ENCODE results near the gene SELL. TPM values are rescaled to one million over a fixed set of nuclear protein-coding genes. Genes with fewer than 3 reads are reported as not detected.
"Not testable (repeated sequence)": the region's sequence is repeated elsewhere in the genome, so short reads cannot be mapped to it uniquely, and the experiment has no call there.

The SELL gene
- total and polyA plus RNA-seq, 10 of the 15 experiments (the other 5 are each of a cell fraction or from before 2014, with no cell fraction given): 31.8 to 66.0 (median 50.9) TPM

DNA sequence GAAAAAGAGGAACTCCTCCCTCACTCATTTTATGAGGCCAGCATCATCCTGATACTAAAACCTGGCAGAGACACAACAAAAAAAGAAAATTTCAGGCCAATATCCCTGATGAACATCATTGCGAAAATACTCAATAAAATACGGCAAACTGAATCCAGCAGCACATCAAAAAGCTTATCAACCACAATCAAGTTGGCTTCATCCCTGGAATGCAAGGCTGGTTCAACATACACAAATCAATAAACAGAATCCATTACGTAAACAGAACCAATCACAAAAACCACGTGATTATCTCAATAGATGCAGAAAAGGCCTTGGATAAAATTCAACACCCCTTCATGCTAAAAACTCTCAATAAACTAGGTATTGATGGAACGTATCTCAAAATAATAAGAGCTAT is 1.7 kb upstream of the SELL start:
- POLR2A ChIA-PET: interaction anchor here (1.2 kb wide), 1 partner anchor 19 kb away, joined by 3 read pairs; no protein-coding TSS in a partner anchor
- in situ Hi-C loops (cut with MboI); DNase-seq (ENCODE audit: low read depth, low spot score): not testable (repeated sequence)

DNA sequence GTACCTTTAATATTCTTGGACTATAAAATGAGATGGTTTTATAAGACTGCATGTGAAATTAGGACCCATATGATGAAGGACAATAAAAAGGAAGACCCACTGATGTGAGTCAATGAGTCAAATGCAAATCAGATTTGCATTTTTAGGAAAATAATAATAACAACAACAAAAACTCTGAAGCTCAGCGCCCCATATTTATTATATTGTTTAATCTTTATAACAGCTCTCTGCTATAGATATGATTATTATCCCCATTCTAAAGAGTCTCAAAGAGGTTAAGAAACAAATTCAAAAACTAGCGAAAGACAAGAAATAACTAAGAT is 850 bp upstream of the SELL start:
- FAIRE-seq (no peak), ATAC-seq (no peak), DNase-seq (ENCODE audit: low read depth, low spot score) (no peak)
- Histone ChIP-seq H3K4me2 (ENCODE audit: control insufficient read depth, insufficient read depth) (peak overlapping the region; percentile 85; the same call in 1 of the 2 replicates), H3K9me3 (replicated peaks; ENCODE audit: control insufficient read depth, insufficient read depth, low read length) (no peaks in the 10 kb centered on the region), H3K9ac (ENCODE audit: control insufficient read depth, insufficient read depth, low read length) (no peak overlapping the region), H2AFZ (ENCODE audit: control insufficient read depth, low read depth, low read length) (no peak overlapping the region), H4K20me1 (ENCODE audit: control insufficient read depth, insufficient read depth) (no peaks in the 10 kb centered on the region), H3K4me1 (ENCODE audit: control insufficient read depth, insufficient read depth, low read length) (peaks cover 4% of the 10 kb centered on the region; the same call in 1 of the 2 replicates), H3K4me3 (no peak overlapping the region), H3K79me2 (ENCODE audit: control insufficient read depth, insufficient read depth, low read length) (peaks cover 25% of the 10 kb centered on the region), H3K27ac (ENCODE audit: control insufficient read depth, insufficient read depth) (no peak overlapping the region), H3K36me3 (ENCODE audit: control insufficient read depth in 2 of 2, insufficient read depth in 2 of 2, low read length in 1 of 2) (no peaks in the 10 kb centered on the region), H3K27me3 (replicated peaks in 1 of 2; ENCODE audit: control insufficient read depth in 2 of 2, insufficient read depth in 2 of 2, low read length in 1 of 2) (no peaks in the 10 kb centered on the region)
- intact Hi-C loops (cut with micrococcal nuclease; ENCODE audit: unreplicated experiment) (loop anchor here (1.0 to 10.0 kb wide), 3 partner anchors 162 to 1107 kb away; no protein-coding TSS in a partner anchor), in situ Hi-C loops (cut with MboI) (no loop called here)
- RAD21 ChIA-PET (ENCODE audit: unreplicated experiment): interaction anchor here (0.6 to 2.2 kb wide), 27 partner anchors 9 to 1390 kb away, joined by 3 to 98 read pairs (median 5); partner anchors contain the start of gene F5
- 43% methylated on average over 2 of the region's 2 CpGs for WGBS (ENCODE audit: insufficient coverage, insufficient replicate concordance, low lambda C conversion rate, missing lambda C conversion rate)
- SMC1A ChIA-PET (ENCODE audit: uncharacterized antibody, unreplicated experiment): interaction anchor here (0.7 to 4.9 kb wide), 35 partner anchors 10 to 1109 kb away, joined by 3 to 154 read pairs (median 5); partner anchors contain the start of gene F5
- no TSS peak for BruUV-seq (replicated peaks)
- POLR2A ChIA-PET: interaction anchor here (1.2 kb wide), 2 partner anchors 18 to 110 kb away, joined by 3 to 10 read pairs; no protein-coding TSS in a partner anchor
- CTCF ChIA-PET: interaction anchor here (0.6 to 5.0 kb wide), 58 partner anchors 8 to 1849 kb away, joined by 3 to 193 read pairs (median 5); partner anchors contain the start of genes F5 and SELE
- no peak for TF ChIP-seq TCF12 (IDR thresholded peaks at IDR 0.05; ENCODE audit: low read depth, low read length)
- TF ChIP-seq STAT3 (IDR thresholded peaks at IDR 0.05; ENCODE audit: low read depth, low read length): no peak
- TF ChIP-seq BMI1 (IDR thresholded peaks at IDR 0.05; ENCODE audit: borderline replicate concordance): no peak
- no peak for TF ChIP-seq ZBTB40 (IDR thresholded peaks at IDR 0.05; ENCODE audit: borderline replicate concordance)
- TF ChIP-seq RAD21 (IDR thresholded peaks at IDR 0.05; ENCODE audit: insufficient read depth, low read depth, low read length): no peak
- TF ChIP-seq SMC3 (IDR thresholded peaks at IDR 0.05; ENCODE audit: borderline replicate concordance, low read length): no peak
- TF ChIP-seq PKNOX1 (IDR thresholded peaks at IDR 0.05): no peak
- TF ChIP-seq KAT2A (conservative IDR thresholded peaks at IDR 0.05; ENCODE audit: control insufficient read depth, low read depth, low read length): no peak

More for the DNA sequence above, 1.7 kb upstream of the SELL start:
- not testable (repeated sequence) for H3K4me3 ChIP-seq; H3K4me2 ChIP-seq (ENCODE audit: control insufficient read depth, insufficient read depth); H2AFZ ChIP-seq (ENCODE audit: control insufficient read depth, low read depth, low read length); H3K4me1 ChIP-seq (ENCODE audit: control insufficient read depth, insufficient read depth, low read length); H3K36me3 ChIP-seq (ENCODE audit: control insufficient read depth in 2 of 2, insufficient read depth in 2 of 2, low read length in 1 of 2); H3K27me3 ChIP-seq (replicated peaks in 1 of 2; ENCODE audit: control insufficient read depth in 2 of 2, insufficient read depth in 2 of 2, low read length in 1 of 2); H3K9ac ChIP-seq (ENCODE audit: control insufficient read depth, insufficient read depth, low read length); BruUV-seq (replicated peaks); H4K20me1 ChIP-seq (ENCODE audit: control insufficient read depth, insufficient read depth); FAIRE-seq; H3K9me3 ChIP-seq (replicated peaks; ENCODE audit: control insufficient read depth, insufficient read depth, low read length); ATAC-seq; H3K27ac ChIP-seq (ENCODE audit: control insufficient read depth, insufficient read depth)
- intact Hi-C loops (cut with micrococcal nuclease; ENCODE audit: unreplicated experiment): loop anchor here (1.0 to 10.0 kb wide), 3 partner anchors 228 to 1108 kb away; partner anchors contain the start of gene SLC19A2
- WGBS (ENCODE audit: insufficient coverage, insufficient replicate concordance, low lambda C conversion rate, missing lambda C conversion rate): 85% methylated on average over 5 of the region's 5 CpGs
- ChIA-PET RAD21 (ENCODE audit: unreplicated experiment) (interaction anchor here (0.6 to 2.2 kb wide), 10 partner anchors 9 to 1389 kb away, joined by 3 to 98 read pairs (median 6); no protein-coding TSS in a partner anchor), SMC1A (ENCODE audit: uncharacterized antibody, unreplicated experiment) (interaction anchor here (0.7 to 4.9 kb wide), 19 partner anchors 9 to 167 kb away, joined by 3 to 154 read pairs (median 7); partner anchors contain the start of gene F5), CTCF (interaction anchor here (1.0 to 5.0 kb wide), 24 partner anchors 9 to 206 kb away, joined by 3 to 193 read pairs (median 10); partner anchors contain the start of gene F5)
- H3K79me2 ChIP-seq (ENCODE audit: control insufficient read depth, insufficient read depth, low read length): peaks cover 22% of the 10 kb centered on the region

Measured in GM12878 (cell line).